ENCODE results near the gene SLAMF8. TPM values are rescaled to one million over a fixed set of nuclear protein-coding genes. Genes with fewer than 3 reads are reported as not detected.

SLAMF8 gene
- total and polyA plus RNA-seq, 2 of the 8 experiments (the other 6 are each of a cell fraction or from before 2014, with no cell fraction given): not detected

DNA sequence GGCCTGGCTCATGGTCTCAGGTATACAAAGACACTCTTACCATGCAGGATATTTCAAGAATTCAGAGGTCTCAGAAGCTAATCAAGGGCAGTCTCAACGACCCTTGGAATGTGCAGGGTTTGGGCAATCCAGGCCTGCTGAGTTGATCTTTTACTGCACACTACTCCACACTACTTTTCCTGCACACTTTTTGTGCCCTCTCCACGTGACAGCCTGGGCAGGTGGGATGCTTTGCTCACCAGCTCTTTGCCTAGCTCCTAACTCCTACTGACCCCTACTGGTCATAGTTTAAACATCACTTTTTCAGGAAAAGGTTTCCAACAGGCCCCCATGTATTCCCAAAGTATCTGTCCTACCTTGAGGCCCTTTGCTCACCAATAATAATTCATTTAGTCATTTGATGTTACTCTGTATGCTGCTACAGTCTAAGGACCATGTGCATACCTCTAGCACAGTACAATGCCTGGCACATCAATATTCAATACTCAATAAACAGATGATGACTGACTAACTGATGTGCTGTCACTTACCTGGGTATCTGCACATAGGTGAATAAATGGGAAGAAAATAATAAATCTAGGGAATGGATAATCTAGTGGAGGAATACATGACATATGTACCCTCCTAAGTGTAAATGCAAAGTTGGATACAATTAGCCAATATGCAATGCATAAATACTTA lies 36.3 kb upstream of the SLAMF8 start:
- no peak overlapping the region for H2BK120ac ChIP-seq (replicated peaks; ENCODE audit: low read depth, low read length)
- no peaks in the 10 kb centered on the region for H3K9me3 ChIP-seq (ENCODE audit: insufficient read depth in 2 of 2, low read depth in 1 of 2, low read length in 1 of 2)
- H3K9ac ChIP-seq (replicated peaks in 1 of 4; ENCODE audit: extremely low read depth in 1 of 4, low read depth in 3 of 4, low read length in 3 of 4): no peak overlapping the region
- H3K14ac ChIP-seq (ENCODE audit: insufficient read length): no peak overlapping the region
- no peak overlapping the region for H3K23ac ChIP-seq (ENCODE audit: insufficient read length)
- POLR2A ChIA-PET (ENCODE audit: partially characterized antibody): interaction anchor here (0.6 to 1.0 kb wide), 3 partner anchors 8 to 97 kb away, joined by 3 to 4 read pairs (median 4); no protein-coding TSS in a partner anchor
- no peak overlapping the region for H2BK5ac ChIP-seq (ENCODE audit: low read depth, low read length)
- no peak overlapping the region for H3K4me2 ChIP-seq (ENCODE audit: insufficient read depth in 1 of 2, low read depth in 2 of 2, low read length in 2 of 2)
- H4K8ac ChIP-seq (ENCODE audit: extremely low read depth, insufficient read depth, low read length): no peak overlapping the region
- no peaks in the 10 kb centered on the region for H3K27me3 ChIP-seq (replicated peaks in 1 of 4; ENCODE audit: control insufficient read depth in 3 of 4, extremely low read depth in 1 of 4, insufficient read depth in 3 of 4, low read length in 3 of 4)
- peak; percentile 94 for FAIRE-seq
- H3K23me2 ChIP-seq (ENCODE audit: low read depth, low read length): no peaks in the 10 kb centered on the region; the same call in 1 of the 2 replicates
- no peak overlapping the region for H4K5ac ChIP-seq (ENCODE audit: insufficient read length, low read depth, low read length)
- WGBS, 2 experiments (ENCODE audit: extremely low coverage in 1 of 2, insufficient coverage in 1 of 2, insufficient read length in 1 of 2, insufficient replicate concordance in 2 of 2, low coverage in 1 of 2, low lambda C conversion rate in 2 of 2, missing lambda C conversion rate in 1 of 2): 2% methylated on average over 2 of the region's 2 CpGs; no CpG with 5 or more reads in 1 of the 2 experiments
- no peaks in the 10 kb centered on the region; the same call in 1 of the 2 replicates for H3K79me1 ChIP-seq (ENCODE audit: low read depth, low read length)
- peaks cover 0 to 4% (median 0%) of the 10 kb centered on the region in 4 experiments; a peak in 1 of 7 replicates for H3K4me1 ChIP-seq (replicated peaks in 1 of 4; ENCODE audit: control insufficient read depth in 3 of 4, insufficient read depth in 4 of 4, low read length in 3 of 4)
- H3K4ac ChIP-seq (replicated peaks; ENCODE audit: insufficient read length, low read depth, low read length): no peak overlapping the region
- CTCF ChIA-PET (ENCODE audit: partially characterized antibody): interaction anchor here (0.6 to 6.2 kb wide), 22 partner anchors 8 to 612 kb away, joined by 3 to 38 read pairs (median 4); partner anchors contain the start of genes DUSP23 and FCRL6
- H3K4me3 ChIP-seq (ENCODE audit: extremely low read depth in 1 of 4, insufficient read depth in 2 of 4, low read depth in 3 of 4, low read length in 4 of 4): no peak overlapping the region
- no peak for DNase-seq (ENCODE audit: low read depth in 1 of 2, low spot score in 2 of 2)
- H2BK12ac ChIP-seq (ENCODE audit: low read depth, low read length): no peak overlapping the region
- 0 out of 2 replicates have a peak overlapping the region, but pooled peaks have one; percentile 64 for H2AFZ ChIP-seq (ENCODE audit: low read length)
- H4K91ac ChIP-seq (replicated peaks; ENCODE audit: insufficient read length, low read length): no peak overlapping the region
- H3K79me2 ChIP-seq (ENCODE audit: control insufficient read depth in 1 of 2, insufficient read depth in 2 of 2, low read length in 2 of 2): no peaks in the 10 kb centered on the region
- no peak overlapping the region for H2BK20ac ChIP-seq (ENCODE audit: low read length)
- H3K36me3 ChIP-seq (ENCODE audit: control insufficient read depth in 2 of 4, insufficient read depth in 4 of 4, low read length in 3 of 4): no peaks in the 10 kb centered on the region
- H3K18ac ChIP-seq (ENCODE audit: extremely low read depth, low read length): no peak overlapping the region
- no peak overlapping the region for H3K27ac ChIP-seq (ENCODE audit: low read depth, low read length)
- H4K20me1 ChIP-seq (replicated peaks in 1 of 2; ENCODE audit: control insufficient read depth in 1 of 2, insufficient read depth in 2 of 2, low read length in 2 of 2): no peaks in the 10 kb centered on the region
- no peak overlapping the region for H2AK5ac ChIP-seq (ENCODE audit: low read depth, low read length)
- H3K56ac ChIP-seq (replicated peaks; ENCODE audit: insufficient read length, low read depth, low read length): no peak overlapping the region
- H2BK15ac ChIP-seq (ENCODE audit: low read length): no peak overlapping the region
- no peak for TF ChIP-seq NRF1 (IDR thresholded peaks at IDR 0.05; ENCODE audit: low read depth, low read length)
- TF ChIP-seq SRF (IDR thresholded peaks at IDR 0.05; ENCODE audit: low read depth, low read length): no peak
- TF ChIP-seq, protein P1, sequence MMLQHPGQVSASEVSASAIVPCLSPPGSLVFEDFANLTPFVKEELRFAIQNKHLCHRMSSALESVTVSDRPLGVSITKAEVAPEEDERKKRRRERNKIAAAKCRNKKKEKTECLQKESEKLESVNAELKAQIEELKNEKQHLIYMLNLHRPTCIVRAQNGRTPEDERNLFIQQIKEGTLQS (IDR thresholded peaks at IDR 0.05; ENCODE audit: insufficient read depth, low read depth, low read length): peak; percentile 69; the same call in 1 of the 2 replicates
- TF ChIP-seq, protein P2, sequence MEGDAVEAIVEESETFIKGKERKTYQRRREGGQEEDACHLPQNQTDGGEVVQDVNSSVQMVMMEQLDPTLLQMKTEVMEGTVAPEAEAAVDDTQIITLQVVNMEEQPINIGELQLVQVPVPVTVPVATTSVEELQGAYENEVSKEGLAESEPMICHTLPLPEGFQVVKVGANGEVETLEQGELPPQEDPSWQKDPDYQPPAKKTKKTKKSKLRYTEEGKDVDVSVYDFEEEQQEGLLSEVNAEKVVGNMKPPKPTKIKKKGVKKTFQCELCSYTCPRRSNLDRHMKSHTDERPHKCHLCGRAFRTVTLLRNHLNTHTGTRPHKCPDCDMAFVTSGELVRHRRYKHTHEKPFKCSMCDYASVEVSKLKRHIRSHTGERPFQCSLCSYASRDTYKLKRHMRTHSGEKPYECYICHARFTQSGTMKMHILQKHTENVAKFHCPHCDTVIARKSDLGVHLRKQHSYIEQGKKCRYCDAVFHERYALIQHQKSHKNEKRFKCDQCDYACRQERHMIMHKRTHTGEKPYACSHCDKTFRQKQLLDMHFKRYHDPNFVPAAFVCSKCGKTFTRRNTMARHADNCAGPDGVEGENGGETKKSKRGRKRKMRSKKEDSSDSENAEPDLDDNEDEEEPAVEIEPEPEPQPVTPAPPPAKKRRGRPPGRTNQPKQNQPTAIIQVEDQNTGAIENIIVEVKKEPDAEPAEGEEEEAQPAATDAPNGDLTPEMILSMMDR (IDR thresholded peaks at IDR 0.05; ENCODE audit: control extremely low read depth in 1 of 3, insufficient read depth in 1 of 3, low read depth in 1 of 3, low read length in 3 of 3): peak; percentile 37 to 80 (median 65)
- no peak for TF ChIP-seq ASH2L (IDR thresholded peaks at IDR 0.05; ENCODE audit: low read length)
- TF ChIP-seq MAFK (IDR thresholded peaks at IDR 0.05; ENCODE audit: low read depth, low read length): no peak
- TF ChIP-seq CEBPB (IDR thresholded peaks at IDR 0.05; ENCODE audit: low read depth, low read length): no peak
- TF ChIP-seq TEAD4 (IDR thresholded peaks at IDR 0.05; ENCODE audit: low read depth, low read length): no peak
- TF ChIP-seq, protein P3, sequence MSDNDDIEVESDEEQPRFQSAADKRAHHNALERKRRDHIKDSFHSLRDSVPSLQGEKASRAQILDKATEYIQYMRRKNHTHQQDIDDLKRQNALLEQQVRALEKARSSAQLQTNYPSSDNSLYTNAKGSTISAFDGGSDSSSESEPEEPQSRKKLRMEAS (IDR thresholded peaks at IDR 0.05): peak; percentile 84
